ENCODE data around the gene NOP16. TPM values are rescaled to one million over a fixed set of nuclear protein-coding genes. Genes with fewer than 3 reads are reported as not detected.

NOP16 gene
- total RNA-seq, 1 donor from 2014 or later = 27.7 TPM

DNA sequence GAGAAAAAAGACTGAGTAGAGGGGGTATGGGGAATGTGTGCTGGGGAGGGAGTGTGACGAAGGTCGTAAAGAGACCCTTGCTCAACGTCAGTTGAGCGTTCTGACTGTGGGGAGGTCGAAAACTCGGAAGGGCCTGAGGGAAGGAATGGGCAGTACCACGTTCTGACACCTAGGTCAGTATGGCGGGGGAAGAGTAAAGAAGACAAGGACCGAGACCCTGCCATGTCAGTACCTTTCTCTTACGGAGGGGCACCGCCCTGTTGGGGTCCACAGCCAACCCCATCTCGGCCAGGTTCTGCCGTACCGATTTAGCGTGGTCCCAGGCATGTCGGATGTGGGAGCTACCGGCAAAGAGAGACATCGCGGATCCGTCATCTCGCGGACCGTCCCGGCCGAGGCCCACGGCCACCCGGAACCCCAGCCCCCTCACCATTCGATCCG lies 375 bp downstream of the NOP16 start:
- TF ChIP-seq, protein P1, sequence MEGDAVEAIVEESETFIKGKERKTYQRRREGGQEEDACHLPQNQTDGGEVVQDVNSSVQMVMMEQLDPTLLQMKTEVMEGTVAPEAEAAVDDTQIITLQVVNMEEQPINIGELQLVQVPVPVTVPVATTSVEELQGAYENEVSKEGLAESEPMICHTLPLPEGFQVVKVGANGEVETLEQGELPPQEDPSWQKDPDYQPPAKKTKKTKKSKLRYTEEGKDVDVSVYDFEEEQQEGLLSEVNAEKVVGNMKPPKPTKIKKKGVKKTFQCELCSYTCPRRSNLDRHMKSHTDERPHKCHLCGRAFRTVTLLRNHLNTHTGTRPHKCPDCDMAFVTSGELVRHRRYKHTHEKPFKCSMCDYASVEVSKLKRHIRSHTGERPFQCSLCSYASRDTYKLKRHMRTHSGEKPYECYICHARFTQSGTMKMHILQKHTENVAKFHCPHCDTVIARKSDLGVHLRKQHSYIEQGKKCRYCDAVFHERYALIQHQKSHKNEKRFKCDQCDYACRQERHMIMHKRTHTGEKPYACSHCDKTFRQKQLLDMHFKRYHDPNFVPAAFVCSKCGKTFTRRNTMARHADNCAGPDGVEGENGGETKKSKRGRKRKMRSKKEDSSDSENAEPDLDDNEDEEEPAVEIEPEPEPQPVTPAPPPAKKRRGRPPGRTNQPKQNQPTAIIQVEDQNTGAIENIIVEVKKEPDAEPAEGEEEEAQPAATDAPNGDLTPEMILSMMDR (IDR thresholded peaks at IDR 0.05; ENCODE audit: unreplicated experiment) = no peak
- H3K9me3 Mint-ChIP-seq = no peaks in the 10 kb centered on the region
- DNase-seq (ENCODE audit: low spot score in 2 of 2, unreplicated experiment in 2 of 2) = no peak
- peaks cover 20% of the 10 kb centered on the region for H3K4me1 Mint-ChIP-seq
- peak overlapping the region; percentile 100 for H3K27ac Mint-ChIP-seq
- H3K27me3 Mint-ChIP-seq (ENCODE audit: low read depth) = no peaks in the 10 kb centered on the region
- H3K36me3 Mint-ChIP-seq = peaks cover 9% of the 10 kb centered on the region
- peak overlapping the region; percentile 99 for H3K4me3 Mint-ChIP-seq

DNA sequence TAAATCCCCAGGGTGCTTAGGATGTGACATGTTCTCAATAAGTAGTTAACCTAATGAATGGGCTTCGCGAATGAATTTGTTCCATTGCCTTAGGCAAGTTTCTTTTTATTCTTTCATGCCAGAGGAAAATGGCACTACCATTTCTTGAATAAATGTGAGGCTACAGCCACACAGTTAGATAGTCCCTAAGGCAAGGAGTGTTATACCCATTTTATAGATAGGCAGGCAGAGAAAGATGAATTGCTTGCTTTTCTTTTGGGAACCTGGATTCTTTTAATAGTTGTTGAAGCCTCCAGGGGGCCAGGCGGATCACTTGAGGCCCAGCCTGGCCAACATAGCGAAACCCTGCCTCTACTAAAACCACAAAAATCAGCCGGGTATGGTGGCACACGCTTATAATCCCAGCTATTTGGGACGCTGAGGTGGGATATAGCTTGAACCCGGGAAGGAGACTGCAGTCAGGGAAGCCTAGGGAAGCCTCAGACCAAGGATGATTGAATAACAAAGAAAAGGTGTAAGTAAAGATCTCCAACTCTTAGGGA lies 943 bp downstream of the NOP16 start:
- peak overlapping the region; percentile 100 for H3K27ac Mint-ChIP-seq
- TF ChIP-seq, protein P1 (IDR thresholded peaks at IDR 0.05; ENCODE audit: unreplicated experiment) = no peak
- H3K36me3 Mint-ChIP-seq = peaks cover 11% of the 10 kb centered on the region
- no peaks in the 10 kb centered on the region for H3K9me3 Mint-ChIP-seq
- DNase-seq (ENCODE audit: low spot score in 2 of 2, unreplicated experiment in 2 of 2) = no peak
- H3K4me3 Mint-ChIP-seq = peak overlapping the region; percentile 99
- H3K27me3 Mint-ChIP-seq (ENCODE audit: low read depth) = no peaks in the 10 kb centered on the region
- H3K4me1 Mint-ChIP-seq = peaks cover 20% of the 10 kb centered on the region

DNA sequence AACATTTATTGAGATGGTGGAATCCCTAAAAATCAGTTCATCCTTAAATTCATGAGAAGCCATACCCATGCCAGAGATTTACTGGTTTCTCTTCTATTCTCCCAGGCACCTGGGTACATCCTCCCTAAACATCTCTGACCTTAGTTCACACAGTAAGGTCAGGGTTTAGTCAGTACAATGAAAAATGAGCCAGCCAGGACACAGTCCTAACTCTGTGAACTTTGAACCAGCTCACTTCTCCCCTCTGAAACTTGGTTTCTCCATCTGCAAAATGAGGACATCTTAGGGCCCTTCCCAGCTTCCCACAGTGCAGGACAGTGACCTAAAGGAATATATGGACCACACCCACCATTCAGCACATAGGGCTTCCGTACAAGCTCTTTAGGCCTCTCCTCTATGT lies 1.9 kb downstream of the NOP16 start:
- H3K4me1 Mint-ChIP-seq = peaks cover 20% of the 10 kb centered on the region
- peaks cover 12% of the 10 kb centered on the region for H3K36me3 Mint-ChIP-seq
- no peaks in the 10 kb centered on the region for H3K27me3 Mint-ChIP-seq (ENCODE audit: low read depth)
- H3K27ac Mint-ChIP-seq = no peak overlapping the region
- no peak for DNase-seq (ENCODE audit: low spot score in 2 of 2, unreplicated experiment in 2 of 2)
- no peaks in the 10 kb centered on the region for H3K9me3 Mint-ChIP-seq
- TF ChIP-seq, protein P1 (IDR thresholded peaks at IDR 0.05; ENCODE audit: unreplicated experiment) = no peak
- peak overlapping the region; percentile 99 for H3K4me3 Mint-ChIP-seq

DNA sequence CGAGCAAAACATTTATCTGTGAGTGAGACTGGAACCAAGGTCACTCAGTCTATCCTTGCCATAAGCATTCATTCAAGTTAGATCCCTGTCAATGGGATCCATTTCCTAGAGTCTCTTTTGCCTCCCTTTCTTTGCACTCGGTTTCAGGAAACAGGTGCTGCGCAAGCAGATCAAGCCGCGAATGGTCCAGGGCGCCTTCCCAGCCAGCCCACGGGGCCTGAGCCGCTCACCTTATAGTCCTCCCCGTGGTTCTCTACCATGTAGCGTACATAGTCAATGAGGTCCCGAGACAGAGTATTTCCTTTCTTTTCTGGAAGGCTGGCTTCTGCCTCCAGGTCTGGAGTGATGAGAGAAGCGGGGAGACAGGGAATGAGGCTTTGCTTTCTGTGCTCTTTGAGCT lies 3.4 kb downstream of the NOP16 start:
- Mint-ChIP-seq H3K27ac (no peak overlapping the region), H3K27me3 (ENCODE audit: low read depth) (no peaks in the 10 kb centered on the region), H3K9me3 (no peaks in the 10 kb centered on the region), H3K4me1 (peaks cover 20% of the 10 kb centered on the region), H3K4me3 (no peak overlapping the region), H3K36me3 (peaks cover 16% of the 10 kb centered on the region)
- DNase-seq (ENCODE audit: low spot score in 2 of 2, unreplicated experiment in 2 of 2) = no peak
- TF ChIP-seq, protein P1 (IDR thresholded peaks at IDR 0.05; ENCODE audit: unreplicated experiment) = no peak

DNA sequence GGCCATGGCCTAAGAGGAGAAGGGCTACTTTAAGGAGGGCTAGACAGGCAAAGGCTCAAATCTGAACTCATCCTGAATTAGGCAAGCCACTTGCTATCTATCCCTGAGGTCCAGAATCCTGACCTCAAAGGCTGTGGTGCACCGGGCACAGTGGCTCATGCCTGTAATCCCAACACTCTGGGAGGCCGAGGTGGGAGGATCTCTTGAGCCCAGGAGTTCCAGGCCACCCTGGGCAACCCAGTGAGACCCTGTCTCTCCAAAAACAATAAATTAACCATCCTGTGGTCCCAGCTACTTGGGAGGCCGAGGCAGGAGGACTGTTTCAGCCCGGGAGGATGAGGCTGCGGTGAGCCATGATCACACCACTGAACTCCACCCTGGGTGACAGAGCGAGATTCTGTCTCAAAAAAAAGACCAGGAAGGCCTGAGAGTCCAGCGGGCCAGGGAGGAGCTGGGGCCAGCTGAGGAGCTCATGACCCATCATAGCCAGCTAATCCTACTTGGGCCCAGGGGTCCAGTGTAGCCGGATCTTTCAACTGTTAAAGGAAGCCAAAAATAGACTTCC lies 4.0 kb downstream of the NOP16 start:
- no peak for DNase-seq (ENCODE audit: low spot score in 2 of 2, unreplicated experiment in 2 of 2)
- Mint-ChIP-seq H3K27me3 (ENCODE audit: low read depth) (no peaks in the 10 kb centered on the region), H3K27ac (no peak overlapping the region), H3K4me3 (no peak overlapping the region), H3K36me3 (peaks cover 21% of the 10 kb centered on the region), H3K9me3 (no peaks in the 10 kb centered on the region), H3K4me1 (peaks cover 17% of the 10 kb centered on the region)
- TF ChIP-seq, protein P1 (IDR thresholded peaks at IDR 0.05; ENCODE audit: unreplicated experiment) = no peak

Measured in mesothelial cell of epicardium (in vitro differentiated cells).